A549 (cell line): ENCODE data around the gene SLC24A3. TPM values are rescaled to one million over a fixed set of nuclear protein-coding genes. Genes with fewer than 3 reads are reported as not detected.

Experiments
- ATAC-seq, 2 experiments: fragments of 200-7000 bp in 1 of 2; fragments of >200 bp in 1 of 2; cut with Nextera tagmentation in 1 of 2; cut with Tn5 transposase in 1 of 2; 3 replicates each; pipeline versions ENCODE4 v1.8.0 to v1.9.1; 2018 to 2020; ENCODE audit warnings: mild to moderate bottlenecking in 1 of 2, moderate library complexity in 1 of 2
- CTCF ChIA-PET: fragments of 300-600 bp; sonication (Branson Sonifier 250); formaldehyde crosslinking; extraction: SDS; loops from one replicate; lab custom pipeline; 2021; ENCODE audit warnings: antibody characterized with exemption, inconsistent platforms; lab: Yijun Ruan, JAX
- POLR2A ChIA-PET: fragments of 350-600 bp; formaldehyde crosslinking; extraction: SDS; loops from one replicate; lab custom pipeline; 2021; ENCODE audit warnings: antibody characterized with exemption, inconsistent platforms; lab: Yijun Ruan, JAX
- DNase-seq, 2 experiments: peaks; one replicate each; pipeline versions ENCODE4 v3.0.0 to v3.0.0-alpha.2; 2011 to 2016; ENCODE audit warnings: low read depth in 1 of 2, low spot score in 1 of 2
- FAIRE-seq: peaks from 2 replicates; lab custom pipeline; 2011; peaks lifted over from hg19 to GRCh38; lab: Jason Lieb, UNC
- H3K27ac ChIP-seq, 2 experiments: fragments of >200 bp; sonication (Bioruptor Twin); formaldehyde crosslinking; 3 replicates each; pipeline ENCODE4 v1.5.1; 2016 to 2017
- H3K4me1 ChIP-seq: fragments of >200 bp; sonication (Bioruptor Twin); formaldehyde crosslinking; 3 replicates; pipeline ENCODE4 v1.6.1; 2016
- H3K4me2 ChIP-seq: fragments of >200 bp; sonication (Bioruptor Twin); formaldehyde crosslinking; 3 replicates; pipeline ENCODE4 v1.6.1; 2016
- H3K4me3 ChIP-seq: fragments of >200 bp; sonication (Bioruptor Twin); formaldehyde crosslinking; 3 replicates; pipeline ENCODE4 v1.5.1; 2016
- H3K9me3 ChIP-seq: fragments of >200 bp; sonication (Bioruptor Twin); formaldehyde crosslinking; 3 replicates; pipeline ENCODE4 v1.6.1; 2016
- BHLHE40 ChIP-seq: IDR thresholded peaks from 2 replicates; pipeline ENCODE4 v1.6.1; 2012; ENCODE audit warnings: low read depth, low read length, inconsistent platforms
- CBX2 ChIP-seq: fragments of 200-600 bp; sonication (generic); IDR thresholded peaks from 2 replicates; pipeline ENCODE4 v1.6.1; 2016; ENCODE audit warnings: low read depth, mild to moderate bottlenecking, borderline replicate concordance
- CBX8 ChIP-seq: fragments of 200-600 bp; sonication (generic); IDR thresholded peaks from 2 replicates; pipeline ENCODE4 v1.6.1; 2016
- CEBPB ChIP-seq, 2 experiments: fragments of >200 bp in 1 of 2; sonication (Bioruptor Twin) in 1 of 2; formaldehyde crosslinking in 1 of 2; IDR thresholded peaks; 2 replicates each; pipeline ENCODE4 v1.6.1; 2012 to 2016
- CHD2 ChIP-seq: fragments of 150-350 bp; IDR thresholded peaks from 2 replicates; pipeline ENCODE4 v1.6.1; 2014; ENCODE audit warnings: low read length; ENCODE audit not compliant: partially characterized antibody
- CHD4 ChIP-seq: fragments of 200-600 bp; sonication (generic); IDR thresholded peaks from 2 replicates; pipeline ENCODE4 v1.6.1; 2016; ENCODE audit warnings: antibody characterized with exemption, mild to moderate bottlenecking, borderline replicate concordance
- EHF ChIP-seq: fragments of 250-450 bp; sonication (Bioruptor Pico); IDR thresholded peaks from 2 replicates; pipeline ENCODE4 v1.5.0; 2020; ENCODE audit warnings: mild to moderate bottlenecking
- EP300 ChIP-seq, 2 experiments: fragments of >200 bp; sonication (Bioruptor Twin); formaldehyde crosslinking; IDR thresholded peaks; 2 replicates in 1 of 2; 3 replicates in 1 of 2; pipeline ENCODE4 v1.6.1; 2016 to 2017
- ESRRA ChIP-seq: fragments of 150-350 bp; IDR thresholded peaks from 2 replicates; pipeline ENCODE4 v1.6.1; 2014; ENCODE audit warnings: mild to moderate bottlenecking, low read length, borderline replicate concordance
- FOSB ChIP-seq: fragments of 250-450 bp; sonication (Bioruptor Pico); IDR thresholded peaks from 2 replicates; pipeline ENCODE4 v1.5.0; 2020; ENCODE audit warnings: mild to moderate bottlenecking, moderate library complexity
- HEYL ChIP-seq: fragments of 250-450 bp; sonication (Bioruptor Pico); IDR thresholded peaks from 2 replicates; pipeline ENCODE4 v1.8.0; 2021; ENCODE audit warnings: mild to moderate bottlenecking, moderate library complexity
- JUNB ChIP-seq: fragments of >200 bp; sonication (Bioruptor Twin); formaldehyde crosslinking; IDR thresholded peaks from 2 replicates; pipeline ENCODE4 v1.6.1; 2016
- MAFK ChIP-seq: fragments of 450-650 bp; IDR thresholded peaks from 2 replicates; pipeline ENCODE4 v1.6.1; 2014; ENCODE audit not compliant: partially characterized antibody
- MYC ChIP-seq: IDR thresholded peaks from 2 replicates; pipeline ENCODE4 v1.6.1; 2012; ENCODE audit warnings: mild to moderate bottlenecking, inconsistent platforms, low read length, improper control_type of control experiment, borderline replicate concordance
- PHF8 ChIP-seq: fragments of 200-600 bp; sonication (generic); IDR thresholded peaks from 2 replicates; pipeline ENCODE4 v1.6.1; 2016; ENCODE audit warnings: low read depth, mild to moderate bottlenecking, antibody characterized with exemption, moderate library complexity, borderline replicate concordance
- RARB ChIP-seq: fragments of 250-450 bp; sonication (Bioruptor Pico); IDR thresholded peaks from 2 replicates; pipeline ENCODE4 v1.8.0; 2021; ENCODE audit warnings: mild to moderate bottlenecking, moderate library complexity
- RCOR1 ChIP-seq: fragments of 150-350 bp; IDR thresholded peaks from 2 replicates; pipeline ENCODE4 v1.6.1; 2014; ENCODE audit warnings: antibody characterized with exemption, low read length, low read depth
- RNF2 ChIP-seq: fragments of 200-600 bp; sonication (generic); IDR thresholded peaks from 2 replicates; pipeline ENCODE4 v1.6.1; 2016; ENCODE audit warnings: low read depth, mild to moderate bottlenecking, antibody characterized with exemption, moderate library complexity, borderline replicate concordance
- SMC3 ChIP-seq: fragments of >200 bp; sonication (Bioruptor Twin); formaldehyde crosslinking; IDR thresholded peaks from 3 replicates; pipeline ENCODE4 v1.6.1; 2018; ENCODE audit warnings: inconsistent platforms
- ZC3H11A ChIP-seq: fragments of 450-650 bp; IDR thresholded peaks from 2 replicates; pipeline ENCODE4 v1.6.1; 2014; ENCODE audit warnings: antibody characterized with exemption, mild to moderate bottlenecking
- WGBS: methylation state at CpG from one replicate; pipeline ENCODE4 v1.1.6; 2017; ENCODE audit errors: missing lambda C conversion rate; 5-methylcytosine and 5-hydroxymethylcytosine counted together
- polyA plus RNA-seq, 4 experiments: library from polyadenylated mRNA; depleted of rRNA in 3 of 4; stranded (reverse); fragments of >200 nt; fragmentation: RNase III in 1 of 4; extraction: RNeasy Plus Mini Kit Qiagen cat#74134 plus additional on column Dnase treatment in 1 of 4; gene quantifications; 2 replicates in 3 of 4; 3 replicates in 1 of 4; pipeline ENCODE4 v1.2.3, GENCODE V29; 2011 to 2017
- TF ChIP-seq, protein P1 (sequence below): fragments of >200 bp; sonication (Bioruptor Twin); formaldehyde crosslinking; IDR thresholded peaks from 2 replicates; pipeline ENCODE4 v1.6.1; 2016
- TF ChIP-seq, protein P2 (sequence below): IDR thresholded peaks from 2 replicates; pipeline ENCODE4 v1.6.1; 2012; ENCODE audit warnings: low read depth, borderline replicate concordance
- TF ChIP-seq, protein P3 (sequence below): fragments of >200 bp; sonication (Bioruptor Twin); formaldehyde crosslinking; IDR thresholded peaks from 3 replicates; pipeline ENCODE4 v1.6.1; 2016
- TF ChIP-seq, protein P4 (sequence below): fragments of 450-650 bp; IDR thresholded peaks from 2 replicates; pipeline ENCODE4 v1.6.1; 2014; ENCODE audit warnings: antibody characterized with exemption
- TF ChIP-seq, protein P5 (sequence below): IDR thresholded peaks from 2 replicates; pipeline ENCODE4 v1.6.1; 2012

The SLC24A3 gene
- polyA plus RNA-seq, 2 of the 4 experiments (the other 2 are of a cell fraction) = 0.08 TPM; not detected in 1

DNA sequence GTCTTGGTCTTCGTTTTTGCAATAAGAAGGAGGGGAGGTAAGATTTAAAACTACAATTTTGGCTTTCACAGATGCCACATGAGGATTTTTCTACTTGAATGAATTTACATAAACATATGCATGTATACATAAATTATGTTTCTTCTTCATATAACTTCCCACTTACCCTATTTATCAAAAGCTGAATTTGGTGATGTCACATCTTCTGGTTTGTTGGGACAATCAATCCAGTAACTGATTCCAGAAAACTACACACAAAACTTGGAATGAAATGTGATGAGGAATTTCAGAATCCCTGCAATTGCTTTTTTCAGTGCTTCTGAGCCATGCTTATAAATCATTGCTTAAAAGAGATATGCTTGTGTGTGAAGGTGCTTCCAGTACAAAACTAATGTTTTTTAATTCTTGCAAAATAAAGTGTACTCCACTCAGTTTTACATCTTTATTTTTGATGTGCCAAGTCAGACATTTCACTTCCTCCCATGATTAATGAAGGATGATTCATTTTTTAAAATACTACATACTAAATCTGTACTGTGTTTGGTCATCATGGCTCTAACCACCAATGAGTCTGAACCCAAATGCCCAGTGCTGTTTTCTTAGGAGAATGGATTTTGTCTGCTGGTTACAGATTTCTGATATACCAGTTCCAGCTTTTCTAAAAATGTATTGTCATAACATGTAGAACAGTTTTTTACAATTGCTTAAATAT is 513.5 kb downstream of the SLC24A3 start:
- DNase-seq = no peak
- POLR2A ChIA-PET = no interaction called here
- Histone ChIP-seq H3K4me1 (0 out of 3 replicates have a peak, but pooled peaks cover 6% of the 10 kb centered on the region), H3K4me2 (no peak overlapping the region), H3K4me3 (no peak overlapping the region), H3K27ac (no peak overlapping the region), H3K9me3 (no peaks in the 10 kb centered on the region)
- TF ChIP-seq BHLHE40 = no peak
- TF ChIP-seq, protein P1, sequence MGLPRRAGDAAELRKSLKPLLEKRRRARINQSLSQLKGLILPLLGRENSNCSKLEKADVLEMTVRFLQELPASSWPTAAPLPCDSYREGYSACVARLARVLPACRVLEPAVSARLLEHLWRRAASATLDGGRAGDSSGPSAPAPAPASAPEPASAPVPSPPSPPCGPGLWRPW = no peak
- WGBS = 77% methylated on average over 1 of the region's 1 CpG
- ATAC-seq = no peak
- FAIRE-seq = peak; percentile 83
- CTCF ChIA-PET = interaction anchor here (1.1 to 2.0 kb wide), 3 partner anchors 12 to 44 kb away, joined by 3 to 5 read pairs (median 4); no protein-coding TSS in a partner anchor

DNA sequence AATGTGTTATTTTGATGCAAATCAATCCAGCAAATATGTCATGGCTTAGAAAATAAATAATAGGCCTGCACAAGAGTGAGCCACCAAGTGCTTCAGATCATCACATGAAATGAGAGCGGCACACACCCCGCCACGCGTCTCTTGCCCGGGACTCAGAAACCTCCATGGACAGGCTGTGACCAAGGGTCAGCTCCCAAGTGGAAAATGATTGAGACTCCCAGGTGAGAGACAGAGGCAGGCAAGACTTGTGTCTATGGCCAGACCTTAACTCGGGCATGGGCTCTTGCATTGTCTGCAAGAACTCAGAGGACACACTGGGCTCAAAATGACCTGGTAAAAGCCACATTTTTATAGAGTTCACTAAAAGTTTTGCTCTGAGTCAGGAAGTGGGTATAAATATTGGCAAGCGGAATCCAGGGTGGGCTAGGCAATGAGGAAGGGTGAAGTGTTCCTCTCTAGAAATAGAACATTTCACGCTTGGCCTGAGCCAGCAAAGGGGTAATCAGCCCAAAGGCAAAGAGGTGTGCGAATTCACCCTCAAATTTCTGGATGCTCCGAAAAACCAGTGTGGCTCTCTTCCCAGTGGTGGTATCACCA is 514.9 kb downstream of the SLC24A3 start:
- POLR2A ChIA-PET = no interaction called here
- Histone ChIP-seq H3K4me1 (0 out of 3 replicates have a peak, but pooled peaks cover 6% of the 10 kb centered on the region), H3K4me2 (no peak overlapping the region), H3K27ac (no peak overlapping the region), H3K4me3 (no peak overlapping the region), H3K9me3 (no peaks in the 10 kb centered on the region)
- no peak for FAIRE-seq
- CTCF ChIA-PET = interaction anchor here (1.1 to 2.0 kb wide), 2 partner anchors 13 to 45 kb away, joined by 4 to 5 read pairs; no protein-coding TSS in a partner anchor
- no peak for DNase-seq
- ATAC-seq = no peak
- no peak for TF ChIP-seq MYC
- TF ChIP-seq JUNB = no peak
- no peak for TF ChIP-seq ZC3H11A
- no peak for TF ChIP-seq EP300 (IDR thresholded peaks at IDR 0.05)
- TF ChIP-seq, protein P2, sequence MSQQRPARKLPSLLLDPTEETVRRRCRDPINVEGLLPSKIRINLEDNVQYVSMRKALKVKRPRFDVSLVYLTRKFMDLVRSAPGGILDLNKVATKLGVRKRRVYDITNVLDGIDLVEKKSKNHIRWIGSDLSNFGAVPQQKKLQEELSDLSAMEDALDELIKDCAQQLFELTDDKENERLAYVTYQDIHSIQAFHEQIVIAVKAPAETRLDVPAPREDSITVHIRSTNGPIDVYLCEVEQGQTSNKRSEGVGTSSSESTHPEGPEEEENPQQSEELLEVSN = no peak
- TF ChIP-seq MAFK = no peak
- no peak for TF ChIP-seq CHD2
- TF ChIP-seq RARB (CRISPR knock-in tag) = no peak
- TF ChIP-seq HEYL = no peak
- WGBS = 89% methylated on average over 10 of the region's 10 CpGs

DNA sequence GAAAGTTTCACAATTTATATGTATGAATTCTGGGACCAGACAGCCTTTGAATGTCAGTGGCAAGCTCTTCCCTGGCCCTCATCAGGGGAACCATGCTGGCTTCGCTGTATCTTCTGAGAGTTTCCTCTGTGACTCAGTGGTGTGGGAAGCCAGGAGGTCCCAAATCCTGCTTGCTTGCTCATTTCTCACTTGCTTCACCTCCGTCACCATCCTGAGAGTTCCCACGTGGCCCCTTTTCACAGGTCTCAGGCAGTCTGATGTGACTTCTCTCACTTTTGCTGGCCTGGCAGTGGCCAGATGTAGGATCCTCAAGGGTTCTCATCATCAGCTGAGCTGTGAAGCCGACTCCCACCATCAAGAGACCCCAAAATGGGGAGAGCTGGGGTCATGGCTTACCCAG is 517.2 kb downstream of the SLC24A3 start:
- FAIRE-seq (no peak), DNase-seq (no peak), ATAC-seq (no peak)
- CTCF ChIA-PET = no interaction called here
- TF ChIP-seq CBX2 (no peak), CBX8 (no peak), RNF2 (no peak), ZC3H11A (no peak), EHF (CRISPR knock-in tag) (no peak), PHF8 (no peak), HEYL (no peak), FOSB (no peak), CEBPB (IDR thresholded peaks at IDR 0.05) (no peak), MAFK (no peak), RCOR1 (no peak), EP300 (IDR thresholded peaks at IDR 0.05) (no peak), ESRRA (no peak), CHD4 (no peak), SMC3 (no peak)
- TF ChIP-seq, protein P3, sequence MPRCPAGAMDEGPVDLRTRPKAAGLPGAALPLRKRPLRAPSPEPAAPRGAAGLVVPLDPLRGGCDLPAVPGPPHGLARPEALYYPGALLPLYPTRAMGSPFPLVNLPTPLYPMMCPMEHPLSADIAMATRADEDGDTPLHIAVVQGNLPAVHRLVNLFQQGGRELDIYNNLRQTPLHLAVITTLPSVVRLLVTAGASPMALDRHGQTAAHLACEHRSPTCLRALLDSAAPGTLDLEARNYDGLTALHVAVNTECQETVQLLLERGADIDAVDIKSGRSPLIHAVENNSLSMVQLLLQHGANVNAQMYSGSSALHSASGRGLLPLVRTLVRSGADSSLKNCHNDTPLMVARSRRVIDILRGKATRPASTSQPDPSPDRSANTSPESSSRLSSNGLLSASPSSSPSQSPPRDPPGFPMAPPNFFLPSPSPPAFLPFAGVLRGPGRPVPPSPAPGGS = no peak
- TF ChIP-seq, protein P4, sequence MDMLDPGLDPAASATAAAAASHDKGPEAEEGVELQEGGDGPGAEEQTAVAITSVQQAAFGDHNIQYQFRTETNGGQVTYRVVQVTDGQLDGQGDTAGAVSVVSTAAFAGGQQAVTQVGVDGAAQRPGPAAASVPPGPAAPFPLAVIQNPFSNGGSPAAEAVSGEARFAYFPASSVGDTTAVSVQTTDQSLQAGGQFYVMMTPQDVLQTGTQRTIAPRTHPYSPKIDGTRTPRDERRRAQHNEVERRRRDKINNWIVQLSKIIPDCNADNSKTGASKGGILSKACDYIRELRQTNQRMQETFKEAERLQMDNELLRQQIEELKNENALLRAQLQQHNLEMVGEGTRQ = no peak
- TF ChIP-seq, protein P1 = no peak
- TF ChIP-seq, protein P5, sequence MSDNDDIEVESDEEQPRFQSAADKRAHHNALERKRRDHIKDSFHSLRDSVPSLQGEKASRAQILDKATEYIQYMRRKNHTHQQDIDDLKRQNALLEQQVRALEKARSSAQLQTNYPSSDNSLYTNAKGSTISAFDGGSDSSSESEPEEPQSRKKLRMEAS = no peak
- Histone ChIP-seq H3K4me2 (no peak overlapping the region), H3K27ac (no peak overlapping the region), H3K4me3 (no peak overlapping the region), H3K4me1 (peaks cover 8% of the 10 kb centered on the region), H3K9me3 (no peaks in the 10 kb centered on the region)
- POLR2A ChIA-PET = no interaction called here
- 71% methylated on average over 4 of the region's 4 CpGs for WGBS
